Tibial artery (tissue), 4 donors: ENCODE data around the gene NFIX.

Source experiments
- DNase-seq, 2 donors: peaks; one replicate each; pipeline ENCODE4 v3.0.0-alpha.2; 2019
- H3K27ac ChIP-seq, 2 donors: fragments of 200-600 bp; sonication (generic) in 1 of 2; 1 replicate in 1 of 2; 2 replicates in 1 of 2; pipeline ENCODE4 v1.5.1; 2018 to 2019; ENCODE audit warnings: mild to moderate bottlenecking in 1 of 2
- H3K27me3 ChIP-seq, 2 donors: fragments of 200-600 bp; sonication (generic) in 1 of 2; one replicate each; pipeline versions ENCODE4 v1.5.1 to v1.6.0; 2016 to 2019
- H3K36me3 ChIP-seq, 3 donors: fragments of 200-600 bp; sonication (generic) in 2 of 3; one replicate each; pipeline ENCODE4 v1.5.1; 2016 to 2019; ENCODE audit warnings: mild to moderate bottlenecking in 2 of 3
- H3K4me1 ChIP-seq, 4 donors: fragments of 200-600 bp; sonication (generic) in 2 of 4; 1 replicate in 3 of 4; 2 replicates in 1 of 4; pipeline ENCODE4 v1.5.1; 2016 to 2019
- H3K4me3 ChIP-seq, 2 donors: fragments of 200-600 bp; sonication (generic) in 1 of 2; 1 replicate in 1 of 2; 2 replicates in 1 of 2; pipeline ENCODE4 v1.5.1; 2018 to 2019; ENCODE audit warnings: mild to moderate bottlenecking in 2 of 2
- H3K9me3 ChIP-seq, 3 donors: fragments of 200-600 bp; sonication (generic) in 1 of 3; one replicate each; pipeline ENCODE4 v1.5.1; 2016 to 2019
- intact Hi-C: fragments of 100-400 bp; cut with DNase I; formaldehyde crosslinking; loops from one replicate; pipeline ENCODE4 v1.15.0; 2023; ENCODE audit warnings: low total_unique reads
- TF ChIP-seq, protein P1 (sequence below), 2 experiments: fragments of 200-600 bp in 1 of 2; fragments of 450-650 bp in 1 of 2; IDR thresholded peaks; one replicate each; pipeline ENCODE4 v1.5.1; 2017 to 2019; ENCODE audit warnings: antibody characterized with exemption in 2 of 2, mild to moderate bottlenecking in 1 of 2, moderate library complexity in 1 of 2

Gene NFIX

DNA sequence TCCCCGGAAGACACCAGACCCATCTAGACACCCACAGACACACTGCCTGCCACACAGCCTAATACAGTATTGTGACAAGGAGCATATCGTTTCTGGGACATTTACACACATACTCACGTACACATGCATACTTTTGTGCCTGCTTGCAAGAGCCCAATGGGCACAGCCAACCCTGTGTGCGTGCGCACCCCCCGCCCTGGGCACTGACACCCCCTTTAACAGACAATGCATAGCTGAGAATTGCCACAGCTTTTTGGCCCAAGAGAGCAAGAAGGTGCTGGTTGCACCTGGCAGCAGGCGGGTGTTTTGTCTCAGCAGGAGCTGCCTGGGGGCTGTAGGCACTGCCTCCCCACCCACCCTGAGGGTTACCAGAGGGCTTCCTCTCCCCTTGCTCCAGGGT lies 1.7 kb upstream of the NFIX start:
- H3K9me3 ChIP-seq = no peaks in the 10 kb centered on the region
- intact Hi-C loops = loop anchor here (5.0 kb wide), 1 partner anchor 89 kb away; no protein-coding TSS in a partner anchor
- TF ChIP-seq, protein P1, sequence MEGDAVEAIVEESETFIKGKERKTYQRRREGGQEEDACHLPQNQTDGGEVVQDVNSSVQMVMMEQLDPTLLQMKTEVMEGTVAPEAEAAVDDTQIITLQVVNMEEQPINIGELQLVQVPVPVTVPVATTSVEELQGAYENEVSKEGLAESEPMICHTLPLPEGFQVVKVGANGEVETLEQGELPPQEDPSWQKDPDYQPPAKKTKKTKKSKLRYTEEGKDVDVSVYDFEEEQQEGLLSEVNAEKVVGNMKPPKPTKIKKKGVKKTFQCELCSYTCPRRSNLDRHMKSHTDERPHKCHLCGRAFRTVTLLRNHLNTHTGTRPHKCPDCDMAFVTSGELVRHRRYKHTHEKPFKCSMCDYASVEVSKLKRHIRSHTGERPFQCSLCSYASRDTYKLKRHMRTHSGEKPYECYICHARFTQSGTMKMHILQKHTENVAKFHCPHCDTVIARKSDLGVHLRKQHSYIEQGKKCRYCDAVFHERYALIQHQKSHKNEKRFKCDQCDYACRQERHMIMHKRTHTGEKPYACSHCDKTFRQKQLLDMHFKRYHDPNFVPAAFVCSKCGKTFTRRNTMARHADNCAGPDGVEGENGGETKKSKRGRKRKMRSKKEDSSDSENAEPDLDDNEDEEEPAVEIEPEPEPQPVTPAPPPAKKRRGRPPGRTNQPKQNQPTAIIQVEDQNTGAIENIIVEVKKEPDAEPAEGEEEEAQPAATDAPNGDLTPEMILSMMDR (IDR thresholded peaks at IDR 0.05) = no peak
- H3K4me3 ChIP-seq = no peak overlapping the region
- H3K4me1 ChIP-seq = peaks cover 0 to 27% (median 23%) of the 10 kb centered on the region in 4 donors
- no peak for DNase-seq
- peaks cover 0 to 2% (median 0%) of the 10 kb centered on the region in 3 donors for H3K36me3 ChIP-seq
- peak overlapping the region; percentile 22 to 80 for H3K27ac ChIP-seq
- no peaks in the 10 kb centered on the region for H3K27me3 ChIP-seq

DNA sequence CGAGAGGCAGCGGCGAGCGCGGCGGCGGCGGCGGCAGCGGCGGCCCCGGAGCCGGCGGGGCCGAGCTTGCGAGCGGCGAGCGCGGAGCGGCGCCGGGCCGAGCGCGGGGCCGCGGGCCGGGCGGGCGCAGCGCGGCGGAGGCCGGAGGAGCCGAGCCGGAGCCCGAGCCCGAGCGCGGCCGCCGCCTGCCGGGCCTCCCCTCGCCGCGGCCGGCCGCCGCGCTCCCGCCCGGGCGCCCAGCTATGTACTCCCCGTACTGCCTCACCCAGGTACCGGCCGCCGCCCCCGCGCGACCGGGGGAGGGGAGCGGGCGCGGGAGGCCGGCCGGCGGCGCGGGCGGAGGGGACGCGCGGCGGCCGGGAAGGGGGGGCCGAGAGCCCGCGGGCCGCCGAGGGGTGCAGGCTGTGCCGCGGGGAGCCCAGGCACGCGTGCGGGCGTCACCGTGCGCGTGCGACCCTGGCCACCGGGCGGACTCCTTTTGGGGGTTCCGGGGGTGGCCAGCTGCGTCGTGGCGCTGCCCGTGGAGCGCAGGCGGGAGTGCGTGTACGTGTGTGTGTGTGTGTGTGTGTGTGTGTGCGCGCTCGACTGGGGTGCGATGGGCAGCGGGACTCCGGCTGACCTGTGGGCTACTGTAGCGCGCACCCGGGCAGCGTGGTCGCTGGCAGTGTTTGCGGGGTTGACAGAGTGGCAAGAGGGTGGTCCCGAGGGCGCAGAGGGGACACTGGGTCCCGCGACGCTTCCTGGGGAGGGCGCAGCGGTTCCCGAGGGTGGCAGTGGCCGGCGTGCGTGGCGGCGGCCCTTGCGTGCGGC lies 526 bp downstream of the NFIX start:
- no peaks in the 10 kb centered on the region for H3K27me3 ChIP-seq
- TF ChIP-seq, protein P1 (IDR thresholded peaks at IDR 0.05) = no peak
- H3K4me3 ChIP-seq = peak overlapping the region; percentile 74 to 85
- peaks cover 0 to 12% (median 0%) of the 10 kb centered on the region in 3 donors for H3K36me3 ChIP-seq
- H3K4me1 ChIP-seq = peaks cover 0 to 50% (median 43%) of the 10 kb centered on the region in 4 donors
- DNase-seq = no peak
- intact Hi-C loops = loop anchor here (5.0 kb wide), 2 partner anchors 42 to 66 kb away; no protein-coding TSS in a partner anchor
- H3K27ac ChIP-seq = peak overlapping the region; percentile 88 to 99
- no peaks in the 10 kb centered on the region for H3K9me3 ChIP-seq

DNA sequence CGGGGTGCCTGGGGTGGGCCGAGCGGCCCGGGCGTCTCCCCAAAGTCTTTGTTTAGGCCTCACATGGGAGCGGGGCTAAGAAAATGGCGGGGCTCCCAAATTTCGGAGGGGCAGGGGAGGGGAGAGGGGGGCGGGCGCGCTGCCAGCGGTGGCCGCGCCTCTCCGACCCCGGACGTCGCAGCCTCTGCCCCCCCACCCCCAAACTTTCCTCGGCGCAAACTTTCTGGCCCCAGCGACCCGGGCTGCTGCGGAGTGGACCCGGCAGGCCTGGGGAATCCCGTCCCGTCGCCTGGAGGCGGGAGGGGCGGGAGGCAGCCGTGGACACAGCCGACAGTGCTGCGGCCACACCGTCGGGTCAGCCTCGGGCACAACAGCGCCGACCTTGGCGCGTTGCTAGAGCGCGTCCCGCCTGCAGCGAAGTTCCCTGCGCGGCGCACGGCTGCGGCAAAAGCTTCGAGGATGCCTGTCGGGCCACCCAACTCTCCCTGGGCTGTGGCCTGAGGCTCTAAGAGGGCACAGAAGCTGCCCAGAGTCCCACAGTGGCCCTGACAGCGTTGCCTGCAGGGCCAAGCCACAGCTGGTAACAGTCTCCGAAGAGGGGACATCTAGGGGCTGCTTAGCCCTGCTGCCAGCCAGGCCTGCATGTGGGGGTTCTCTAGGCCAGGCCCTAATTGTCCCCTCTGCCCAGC lies 1.3 kb downstream of the NFIX start:
- no peaks in the 10 kb centered on the region for H3K27me3 ChIP-seq
- peaks cover 0 to 12% (median 0%) of the 10 kb centered on the region in 3 donors for H3K36me3 ChIP-seq
- peaks cover 0 to 57% (median 51%) of the 10 kb centered on the region in 4 donors for H3K4me1 ChIP-seq
- DNase-seq = no peak
- TF ChIP-seq, protein P1 (IDR thresholded peaks at IDR 0.05) = no peak
- peak overlapping the region; percentile 88 to 99 for H3K27ac ChIP-seq
- H3K9me3 ChIP-seq = no peaks in the 10 kb centered on the region
- H3K4me3 ChIP-seq = peak overlapping the region; percentile 67 to 85
- intact Hi-C loops = loop anchor here (5.0 kb wide), 2 partner anchors 41 to 66 kb away; no protein-coding TSS in a partner anchor

DNA sequence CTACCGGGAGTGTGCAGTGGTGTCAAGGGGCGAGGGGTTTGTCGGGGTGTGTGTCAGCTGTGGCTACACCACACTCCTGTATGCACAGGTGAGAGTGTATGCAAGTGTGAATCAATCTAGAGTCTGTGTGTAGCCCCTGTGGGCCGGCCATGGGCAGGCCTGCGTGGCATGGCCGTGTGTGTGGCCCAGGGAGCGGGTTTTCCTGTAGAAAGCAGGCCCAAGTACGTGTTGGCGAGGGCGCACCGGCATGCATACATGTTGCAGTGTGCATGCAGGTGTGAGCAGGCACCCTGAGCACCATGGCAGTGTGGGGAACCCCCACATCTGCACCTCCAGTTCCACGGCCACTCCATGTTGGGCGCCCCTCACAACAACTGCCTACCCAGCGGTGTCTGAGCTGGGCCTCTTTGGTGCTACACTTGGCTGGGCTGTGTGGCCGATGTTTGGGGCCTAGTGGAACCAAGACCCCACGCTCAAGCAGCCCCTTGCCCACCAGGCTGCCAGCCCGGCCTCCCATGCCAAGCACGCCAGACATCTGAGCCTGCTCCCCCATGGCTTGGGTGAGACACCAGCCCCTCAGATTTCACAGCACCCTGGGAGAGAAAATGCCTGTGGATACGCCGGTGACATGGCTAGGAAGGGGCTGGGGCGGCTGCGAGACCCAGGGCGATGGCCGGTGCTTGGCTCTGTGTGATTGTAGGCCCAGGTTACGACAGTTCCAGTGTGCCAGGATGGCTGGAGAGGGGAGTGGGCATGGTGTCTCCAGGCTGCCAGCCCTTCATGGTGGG lies 2.1 kb downstream of the NFIX start:
- Histone ChIP-seq H3K9me3 (no peaks in the 10 kb centered on the region), H3K4me1 (peaks cover 0 to 61% (median 56%) of the 10 kb centered on the region in 4 donors), H3K36me3 (peaks cover 0 to 12% (median 0%) of the 10 kb centered on the region in 3 donors), H3K27me3 (no peaks in the 10 kb centered on the region), H3K4me3 (peak overlapping the region; percentile 67 to 85), H3K27ac (peak overlapping the region; percentile 88 to 99)
- DNase-seq = no peak
- TF ChIP-seq, protein P1 (IDR thresholded peaks at IDR 0.05) = no peak
- intact Hi-C loops = loop anchor here (5.0 kb wide), 2 partner anchors 40 to 65 kb away; no protein-coding TSS in a partner anchor
